GM23248 (cell line): ENCODE results near the gene FMN2.

ENCODE experiments used
- EZH2 ChIP-seq: fragments of 200-600 bp; sonication (generic); IDR thresholded peaks from 2 replicates; pipeline ENCODE4 v1.6.1; 2018; ENCODE audit warnings: antibody characterized with exemption, mild to moderate bottlenecking; ENCODE audit not compliant: insufficient read depth, poor library complexity, severe bottlenecking
- EZH2phosphoT487 ChIP-seq: fragments of 200-600 bp; sonication (generic); IDR thresholded peaks from 2 replicates; pipeline ENCODE4 v1.6.1; 2018; ENCODE audit warnings: antibody characterized with exemption, moderate library complexity, mild to moderate bottlenecking, low read depth; ENCODE audit not compliant: insufficient read depth

DNA sequence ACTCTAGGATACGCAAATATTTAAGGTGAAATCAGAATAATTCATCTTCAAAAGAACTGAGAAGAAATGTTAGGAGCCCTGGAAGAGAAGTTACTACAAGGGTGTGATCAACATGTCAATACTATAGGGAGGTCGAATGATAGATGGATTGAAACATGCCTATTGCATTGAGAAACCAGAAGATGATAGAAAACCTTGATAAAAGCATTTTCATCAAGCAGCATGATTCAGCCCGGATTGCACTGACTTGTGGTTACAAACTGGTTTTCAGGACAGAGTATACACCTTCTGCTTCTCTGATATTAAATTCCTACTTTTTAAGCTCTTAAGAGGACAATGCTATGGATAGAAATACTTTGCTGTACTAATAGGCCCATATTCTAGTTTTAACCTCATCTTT lies 164.2 kb downstream of the FMN2 start:
- no peak for TF ChIP-seq EZH2
- TF ChIP-seq EZH2phosphoT487, result no peak
